ENCODE data around the gene GSTO1. TPM values are rescaled to one million over a fixed set of nuclear protein-coding genes. Genes with fewer than 3 reads are reported as not detected.

Gene GSTO1
- total RNA-seq, 4 donors from 2014 or later: 43.8 to 115 (median 78.0) TPM

DNA sequence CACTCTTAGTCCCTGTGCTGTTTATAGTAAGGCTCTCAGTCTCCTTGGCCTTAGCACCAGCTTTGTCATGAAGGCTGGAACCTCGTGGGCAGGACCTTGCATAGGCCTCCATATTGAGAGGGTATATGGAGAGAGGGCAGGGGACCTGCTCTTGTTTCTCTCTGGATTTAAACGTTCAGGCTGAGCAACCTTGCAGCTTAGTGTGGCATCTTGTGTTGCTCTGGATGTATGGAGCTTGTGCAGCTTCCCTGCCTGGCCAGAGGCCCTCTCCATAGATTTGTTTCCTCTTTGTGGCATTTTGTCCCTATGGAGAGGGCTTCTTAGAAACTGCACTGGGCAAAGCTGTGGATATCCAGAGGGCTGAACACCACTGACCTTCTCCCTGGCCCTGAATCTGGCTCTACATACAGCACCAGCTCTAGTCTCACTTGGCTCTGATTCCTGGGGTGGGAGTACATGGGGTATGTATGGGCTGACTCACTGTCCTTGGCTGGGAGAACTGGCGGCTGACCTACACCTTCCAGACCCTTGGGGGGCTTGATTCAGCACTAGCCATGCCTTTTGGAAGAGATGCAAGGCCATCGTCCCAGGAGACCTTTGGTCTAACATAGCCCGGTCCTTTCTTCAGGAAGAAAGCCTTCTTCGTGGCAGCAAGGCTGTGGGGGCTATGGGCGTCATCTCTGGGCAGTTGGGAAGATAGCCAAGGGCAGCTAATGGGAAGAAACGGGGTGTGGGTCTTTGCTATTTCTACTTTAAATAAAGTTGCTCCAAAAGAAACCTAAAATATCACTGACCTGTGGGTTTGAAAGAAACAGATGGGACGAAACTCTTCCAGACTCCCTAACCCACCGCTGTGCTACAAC, 53.1 kb downstream of the GSTO1 start:
- H3K36me3 ChIP-seq: peaks cover 3 to 47% (median 8%) of the 10 kb centered on the region in 3 donors
- peak overlapping the region in 1 of 4 donors; percentile 3 for H3K27ac ChIP-seq
- 61 to 72% methylated on average over 4 to 8 of the region's 10 CpGs for WGBS, 2 donors
- H3K4me3 ChIP-seq: no peak overlapping the region
- TF ChIP-seq POLR2A (IDR thresholded peaks at IDR 0.05): no peak
- TF ChIP-seq CTCF (IDR thresholded peaks at IDR 0.05): no peak
- intact Hi-C loops (cut with DNase I): no loop called here
- H3K9me3 ChIP-seq: no peaks in the 10 kb centered on the region
- no peak for DNase-seq
- H3K4me1 ChIP-seq: peaks cover 10 to 87% (median 36%) of the 10 kb centered on the region in 3 donors
- H3K27me3 ChIP-seq: no peaks in the 10 kb centered on the region

GRCh38 chr10:104308439-104308903, 53.8 kb downstream of the GSTO1 start:
- H3K36me3 ChIP-seq: peaks cover 10 to 54% (median 11%) of the 10 kb centered on the region in 3 donors
- no peak for DNase-seq
- no peak overlapping the region for H3K4me3 ChIP-seq
- H3K27ac ChIP-seq: no peak overlapping the region
- intact Hi-C loops (cut with DNase I): no loop called here
- no peak for TF ChIP-seq CTCF (IDR thresholded peaks at IDR 0.05)
- no peak for TF ChIP-seq POLR2A (IDR thresholded peaks at IDR 0.05)
- H3K4me1 ChIP-seq: peaks cover 10 to 86% (median 37%) of the 10 kb centered on the region in 3 donors
- H3K27me3 ChIP-seq: no peaks in the 10 kb centered on the region
- no peaks in the 10 kb centered on the region for H3K9me3 ChIP-seq
- WGBS, 2 donors: 46 to 73% methylated on average over 4 of the region's 4 CpGs

- Histone ChIP-seq H3K9me3 (no peaks in the 10 kb centered on the region), H3K4me3 (no peak overlapping the region), H3K27me3 (no peaks in the 10 kb centered on the region), H3K27ac (peak overlapping the region in 3 of 4 donors; percentile 11 to 69 (median 49)), H3K4me1 (peaks cover 9 to 70% (median 24%) of the 10 kb centered on the region in 3 donors), H3K36me3 (peaks cover 26 to 72% (median 29%) of the 10 kb centered on the region in 3 donors)
- TF ChIP-seq CTCF (IDR thresholded peaks at IDR 0.05) (no peak), POLR2A (IDR thresholded peaks at IDR 0.05) (no peak)
- DNase-seq: no peak
- intact Hi-C loops (cut with DNase I): no loop called here
- 65 to 80% methylated on average over 10 to 15 of the region's 15 CpGs for WGBS, 2 donors
Observed at GRCh38 chr10:104309980-104310978, 55.6 kb downstream of the GSTO1 start.

GRCh38 chr10:104311184-104311720, 56.6 kb downstream of the GSTO1 start:
- TF ChIP-seq CTCF (IDR thresholded peaks at IDR 0.05): no peak
- no peak for TF ChIP-seq POLR2A (IDR thresholded peaks at IDR 0.05)
- 82 to 85% methylated on average over 5 of the region's 5 CpGs for WGBS, 2 donors
- H3K27ac ChIP-seq: peak overlapping the region in 1 of 4 donors; percentile 35
- intact Hi-C loops (cut with DNase I): no loop called here
- H3K27me3 ChIP-seq: no peaks in the 10 kb centered on the region
- H3K36me3 ChIP-seq: peaks cover 35 to 82% (median 36%) of the 10 kb centered on the region in 3 donors
- no peak for DNase-seq
- peaks cover 4 to 68% (median 14%) of the 10 kb centered on the region in 3 donors for H3K4me1 ChIP-seq
- no peak overlapping the region for H3K4me3 ChIP-seq
- H3K9me3 ChIP-seq: no peaks in the 10 kb centered on the region

Data from esophagus squamous epithelium (tissue), 5 donors.